K562 (cell line): ENCODE results near the gene SENP8. TPM values are rescaled to one million over a fixed set of nuclear protein-coding genes. Genes with fewer than 3 reads are reported as not detected.

Source experiments
- ATAC-seq: fragments of 200-7000 bp; cut with Tn5 transposase; 3 replicates; pipeline ENCODE4 v1.9.1; 2020; ENCODE audit warnings: moderate library complexity
- BruUV-seq: library from RNA; stranded (reverse); fragments of 400-500 nt; replicated peaks from 2 replicates; lab custom pipeline; 2021; lab: Mats Ljungman, UMichigan
- CTCF ChIA-PET: fragments of 300-600 bp; formaldehyde crosslinking; extraction: SDS; loops from one replicate; lab custom pipeline; 2021; ENCODE audit warnings: low intra/inter-chr PET ratio; lab: Yijun Ruan, JAX
- POLR2A ChIA-PET: fragments of 300-600, 350-650 bp; sonication (Branson Sonifier 250); formaldehyde crosslinking; extraction: SDS; loops from one replicate; lab custom pipeline; 2021; ENCODE audit warnings: antibody characterized with exemption, inconsistent platforms; lab: Yijun Ruan, JAX
- DNase-seq, 4 experiments: peaks; one replicate each; pipeline versions ENCODE4 v3.0.0 to v3.0.0-alpha.2; 2011 to 2018; ENCODE audit warnings: low spot score in 3 of 4, mixed read lengths in 3 of 4; ENCODE audit errors: extremely low read depth in 1 of 4
- FAIRE-seq: peaks from 2 replicates; lab custom pipeline; 2011; peaks lifted over from hg19 to GRCh38; lab: Jason Lieb, UNC
- H2AFZ ChIP-seq: 2 replicates; pipeline ENCODE4 v1.6.0; 2011; ENCODE audit warnings: low read depth, low read length, control low read depth, inconsistent platforms
- H3K27ac ChIP-seq: fragments of 200-600 bp; 3 replicates; pipeline ENCODE4 v1.8.0; 2011; ENCODE audit warnings: low read depth, mild to moderate bottlenecking, control low read depth, inconsistent platforms, low read length, moderate library complexity, mixed read lengths; ENCODE audit errors: extremely low read depth
- H3K27me3 ChIP-seq, 2 experiments: fragments of 300-600 bp in 1 of 2; 2 replicates in 1 of 2; 3 replicates in 1 of 2; pipeline versions ENCODE4 v1.6.0 to v1.8.0; 2011; ENCODE audit warnings: inconsistent platforms in 2 of 2, low read length in 2 of 2, mild to moderate bottlenecking in 1 of 2, mixed read lengths in 1 of 2, moderate library complexity in 1 of 2; ENCODE audit not compliant: control insufficient read depth in 2 of 2, insufficient read depth in 2 of 2
- H3K36me3 ChIP-seq: fragments of 300-600 bp; 3 replicates; pipeline ENCODE4 v1.8.0; 2011; ENCODE audit warnings: mild to moderate bottlenecking, low read length, inconsistent platforms; ENCODE audit not compliant: control insufficient read depth, insufficient read depth
- H3K4me1 ChIP-seq, 2 experiments: fragments of 200-600 bp in 1 of 2; replicated peaks in 1 of 2; 2 replicates in 1 of 2; 3 replicates in 1 of 2; pipeline versions ENCODE4 v1.5.1 to v1.8.0; 2011; ENCODE audit warnings: inconsistent platforms in 2 of 2, low read length in 2 of 2, mild to moderate bottlenecking in 1 of 2, mixed read lengths in 1 of 2, moderate library complexity in 1 of 2; ENCODE audit not compliant: control insufficient read depth in 2 of 2, insufficient read depth in 2 of 2
- H3K4me2 ChIP-seq: 2 replicates; pipeline ENCODE4 v1.6.1; 2011; ENCODE audit warnings: low read length, control low read depth, inconsistent platforms, mixed read lengths; ENCODE audit not compliant: insufficient read depth
- H3K4me3 ChIP-seq: fragments of 200-600 bp; sonication (generic), shearing (Covaris generic); 2 replicates; pipeline ENCODE4 v1.5.1; 2016; ENCODE audit warnings: control low read depth, inconsistent platforms
- H3K79me2 ChIP-seq: fragments of 200-600 bp; 3 replicates; pipeline ENCODE4 v1.8.0; 2011; ENCODE audit warnings: low read length, inconsistent platforms; ENCODE audit not compliant: control insufficient read depth, insufficient read depth
- H3K9ac ChIP-seq, 2 experiments: 2 replicates each; pipeline versions ENCODE4 v1.6.0 to v1.6.1; 2011; ENCODE audit warnings: low read depth in 2 of 2, low read length in 2 of 2, control low read depth in 1 of 2, inconsistent platforms in 1 of 2, mild to moderate bottlenecking in 1 of 2, mixed read lengths in 1 of 2; ENCODE audit not compliant: insufficient read depth in 1 of 2
- H3K9me1 ChIP-seq: one replicate; pipeline ENCODE4 v1.6.0; 2011; ENCODE audit warnings: inconsistent platforms, mild to moderate bottlenecking, low read length, moderate library complexity; ENCODE audit not compliant: control insufficient read depth, insufficient read depth
- H3K9me3 ChIP-seq: replicated peaks from 2 replicates; pipeline ENCODE4 v1.5.1; 2011; ENCODE audit warnings: low read depth, low read length, inconsistent platforms; ENCODE audit not compliant: control insufficient read depth, insufficient read depth
- H4K20me1 ChIP-seq: replicated peaks from 2 replicates; pipeline ENCODE4 v1.6.1; 2011; ENCODE audit warnings: low read length, inconsistent platforms, mixed read lengths; ENCODE audit not compliant: control insufficient read depth, insufficient read depth
- CBX2 ChIP-seq: fragments of 200-600 bp; sonication (generic); IDR thresholded peaks from one replicate; pipeline ENCODE4 v1.6.1; 2012; ENCODE audit warnings: mild to moderate bottlenecking, low read length, inconsistent platforms; ENCODE audit not compliant: insufficient read depth, poor library complexity, severe bottlenecking
- FOXP1 ChIP-seq: sonication (generic); formaldehyde crosslinking; IDR thresholded peaks from 2 replicates; pipeline ENCODE4 v1.8.0; 2022; ENCODE audit warnings: mild to moderate bottlenecking, missing genetic modification reagents
- ZNF41 ChIP-seq: fragments of 250-450 bp; sonication (Bioruptor Pico); conservative IDR thresholded peaks from 2 replicates; pipeline ENCODE4 v1.4.0; 2020; ENCODE audit warnings: mild to moderate bottlenecking
- ZNF79 ChIP-seq: fragments of 250-450 bp; sonication (Bioruptor Pico); IDR thresholded peaks from 2 replicates; pipeline ENCODE4 v1.4.0; 2020; ENCODE audit warnings: low read depth, mild to moderate bottlenecking, moderate library complexity
- WGBS: fragments of 100-300 bp; shearing (Covaris generic); methylation state at CpG from one replicate; pipeline ENCODE4 v1.1.6; 2016; ENCODE audit warnings: low coverage, mixed read lengths; ENCODE audit not compliant: insufficient coverage; ENCODE audit errors: missing lambda C conversion rate; 5-methylcytosine and 5-hydroxymethylcytosine counted together
- in situ Hi-C: fragments of 300-500 bp; cut with MboI; formaldehyde crosslinking; loops from 4 replicates; pipeline ENCODE4 v1.15.0; 2018; ENCODE audit warnings: inconsistent platforms, mixed read lengths
- intact Hi-C: fragments of 100-400 bp; cut with micrococcal nuclease; formaldehyde crosslinking; loops from 2 replicates; pipeline ENCODE4 v1.14.2; 2022
- polyA plus RNA-seq, 8 experiments: library from polyadenylated mRNA; depleted of rRNA in 4 of 8; stranded (reverse) in 5 of 8; unstranded in 3 of 8; fragments of >200 nt; fragmentation: Nextera tagmentation in 2 of 8; fragmentation: Illumina TruSeq in 1 of 8; extraction: Ambion mirVana in 2 of 8; extraction: Trizol in 1 of 8; gene quantifications; 2 replicates each; pipeline versions ENCODE4 v1.2.1 to v1.2.3, GENCODE V29; 2011 to 2014; ENCODE audit warnings: inconsistent platforms in 1 of 8, missing spikeins in 1 of 8
- total RNA-seq, 7 experiments: library from RNA; depleted of rRNA in 6 of 7; stranded (reverse); fragments of >200 nt in 6 of 7; fragmentation: Illumina TruSeq in 2 of 7; extraction: Trizol in 2 of 7; gene quantifications; 2 replicates each; pipeline versions ENCODE4 v1.2.1 to v1.2.3, GENCODE V29; 2011 to 2021; ENCODE audit warnings: low replicate concordance in 1 of 7
- TF ChIP-seq, protein P1 (sequence below): fragments of 450-650 bp; IDR thresholded peaks from 2 replicates; pipeline ENCODE4 v1.6.1; 2016
- TF ChIP-seq, protein P2 (sequence below): sonication (generic); formaldehyde crosslinking; IDR thresholded peaks from 2 replicates; pipeline ENCODE4 v1.4.0; 2020; ENCODE audit warnings: mild to moderate bottlenecking, missing genetic modification reagents

Gene SENP8
- total and polyA plus RNA-seq, 9 of the 15 experiments (the other 6 are each of a cell fraction or from before 2014, with no cell fraction given), result 1.4 to 5.4 (median 2.4) TPM

DNA sequence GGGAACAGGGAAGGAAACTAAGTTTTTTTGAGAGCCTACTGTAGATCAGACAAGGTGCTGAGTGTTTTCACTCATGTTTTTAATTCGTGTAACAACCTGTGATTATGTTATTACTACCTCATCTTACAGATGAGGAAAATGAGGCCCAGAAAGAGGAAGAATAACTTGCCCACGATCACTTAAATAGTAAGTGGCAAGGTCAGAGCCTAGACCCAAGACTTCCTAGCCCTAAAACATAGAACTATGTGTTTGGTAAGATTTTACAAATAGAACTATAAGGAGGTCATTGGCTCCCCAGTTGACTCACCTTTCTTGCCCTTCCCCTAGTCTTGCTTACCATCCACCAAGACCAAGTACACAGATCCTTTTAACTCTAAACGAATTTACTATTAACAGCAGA is 13.7 kb downstream of the SENP8 start:
- H3K9me3 ChIP-seq, result no peaks in the 10 kb centered on the region
- FAIRE-seq (no peak), DNase-seq (no peak), ATAC-seq (no peak)
- in situ Hi-C loops, result no loop called here
- intact Hi-C loops, result no loop called here
- no peak overlapping the region for H3K4me2 ChIP-seq
- no peaks in the 10 kb centered on the region for H3K4me1 ChIP-seq
- no peak overlapping the region for H3K27ac ChIP-seq
- peaks cover 4 to 5% of the 10 kb centered on the region in 2 experiments; a peak in 2 of 5 replicates for H3K27me3 ChIP-seq
- ChIA-PET CTCF (interaction anchor here (0.6 kb wide), 1 partner anchor 553 kb away, joined by 3 read pairs; no protein-coding TSS in a partner anchor), POLR2A (no interaction called here)
- no TSS peak for BruUV-seq
- no peak for TF ChIP-seq ZNF41 (CRISPR knock-in tag)
- no peak for TF ChIP-seq ZNF79
- TF ChIP-seq, protein P1, sequence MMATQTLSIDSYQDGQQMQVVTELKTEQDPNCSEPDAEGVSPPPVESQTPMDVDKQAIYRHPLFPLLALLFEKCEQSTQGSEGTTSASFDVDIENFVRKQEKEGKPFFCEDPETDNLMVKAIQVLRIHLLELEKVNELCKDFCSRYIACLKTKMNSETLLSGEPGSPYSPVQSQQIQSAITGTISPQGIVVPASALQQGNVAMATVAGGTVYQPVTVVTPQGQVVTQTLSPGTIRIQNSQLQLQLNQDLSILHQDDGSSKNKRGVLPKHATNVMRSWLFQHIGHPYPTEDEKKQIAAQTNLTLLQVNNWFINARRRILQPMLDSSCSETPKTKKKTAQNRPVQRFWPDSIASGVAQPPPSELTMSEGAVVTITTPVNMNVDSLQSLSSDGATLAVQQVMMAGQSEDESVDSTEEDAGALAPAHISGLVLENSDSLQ, result no peak
- TF ChIP-seq FOXP1 (CRISPR knock-in tag), result no peak
- TF ChIP-seq, protein P2, sequence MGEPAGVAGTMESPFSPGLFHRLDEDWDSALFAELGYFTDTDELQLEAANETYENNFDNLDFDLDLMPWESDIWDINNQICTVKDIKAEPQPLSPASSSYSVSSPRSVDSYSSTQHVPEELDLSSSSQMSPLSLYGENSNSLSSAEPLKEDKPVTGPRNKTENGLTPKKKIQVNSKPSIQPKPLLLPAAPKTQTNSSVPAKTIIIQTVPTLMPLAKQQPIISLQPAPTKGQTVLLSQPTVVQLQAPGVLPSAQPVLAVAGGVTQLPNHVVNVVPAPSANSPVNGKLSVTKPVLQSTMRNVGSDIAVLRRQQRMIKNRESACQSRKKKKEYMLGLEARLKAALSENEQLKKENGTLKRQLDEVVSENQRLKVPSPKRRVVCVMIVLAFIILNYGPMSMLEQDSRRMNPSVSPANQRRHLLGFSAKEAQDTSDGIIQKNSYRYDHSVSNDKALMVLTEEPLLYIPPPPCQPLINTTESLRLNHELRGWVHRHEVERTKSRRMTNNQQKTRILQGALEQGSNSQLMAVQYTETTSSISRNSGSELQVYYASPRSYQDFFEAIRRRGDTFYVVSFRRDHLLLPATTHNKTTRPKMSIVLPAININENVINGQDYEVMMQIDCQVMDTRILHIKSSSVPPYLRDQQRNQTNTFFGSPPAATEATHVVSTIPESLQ, result no peak
- TF ChIP-seq CBX2, result no peak
- H3K9me1 ChIP-seq, result no peaks in the 10 kb centered on the region
- WGBS, result 0% methylated on average over 3 of the region's 3 CpGs
- H3K79me2 ChIP-seq, result no peaks in the 10 kb centered on the region
- H3K4me3 ChIP-seq, result no peak overlapping the region
- no peak overlapping the region for H3K9ac ChIP-seq
- no peaks in the 10 kb centered on the region for H3K36me3 ChIP-seq
- H2AFZ ChIP-seq, result no peak overlapping the region
- no peaks in the 10 kb centered on the region for H4K20me1 ChIP-seq
